Ectodermal cell (in vitro differentiated cells): ENCODE data around the gene GSTM2.

Source experiments
- H3K27ac ChIP-seq: 2 replicates; pipeline ENCODE4 v1.7.0; 2013; ENCODE audit warnings: mild to moderate bottlenecking, low read depth, low read length; ENCODE audit not compliant: insufficient read depth, poor library complexity, severe bottlenecking
- H3K27me3 ChIP-seq: 2 replicates; pipeline ENCODE4 v1.7.0; 2013; ENCODE audit warnings: mild to moderate bottlenecking, low read length; ENCODE audit not compliant: insufficient read depth, control insufficient read depth, poor library complexity, severe bottlenecking
- H3K36me3 ChIP-seq: one replicate; pipeline ENCODE4 v1.7.0; 2013; ENCODE audit warnings: low read length; ENCODE audit not compliant: control insufficient read depth, insufficient read depth
- H3K4me1 ChIP-seq: one replicate; pipeline ENCODE4 v1.7.0; 2013; ENCODE audit warnings: low read length; ENCODE audit not compliant: control insufficient read depth, insufficient read depth
- H3K4me3 ChIP-seq: 2 replicates; pipeline ENCODE4 v1.7.0; 2013; ENCODE audit warnings: low read depth, low read length, control low read depth; ENCODE audit not compliant: insufficient read depth
- H3K9me3 ChIP-seq: 2 replicates; pipeline ENCODE4 v1.7.0; 2013; ENCODE audit warnings: mild to moderate bottlenecking, low read length, moderate library complexity; ENCODE audit not compliant: control insufficient read depth
- WGBS, 2 experiments: methylation state at CpG; one replicate each; pipeline ENCODE4 v1.1.7; 2013; ENCODE audit warnings: missing lambda C conversion rate in 2 of 2; 5-methylcytosine and 5-hydroxymethylcytosine counted together

GSTM2 gene

GRCh38 chr1:109714661-109715372, 47.0 kb downstream of the GSTM2 start:
- 92 to 94% methylated on average over 12 of the region's 12 CpGs for WGBS, 2 experiments

DNA sequence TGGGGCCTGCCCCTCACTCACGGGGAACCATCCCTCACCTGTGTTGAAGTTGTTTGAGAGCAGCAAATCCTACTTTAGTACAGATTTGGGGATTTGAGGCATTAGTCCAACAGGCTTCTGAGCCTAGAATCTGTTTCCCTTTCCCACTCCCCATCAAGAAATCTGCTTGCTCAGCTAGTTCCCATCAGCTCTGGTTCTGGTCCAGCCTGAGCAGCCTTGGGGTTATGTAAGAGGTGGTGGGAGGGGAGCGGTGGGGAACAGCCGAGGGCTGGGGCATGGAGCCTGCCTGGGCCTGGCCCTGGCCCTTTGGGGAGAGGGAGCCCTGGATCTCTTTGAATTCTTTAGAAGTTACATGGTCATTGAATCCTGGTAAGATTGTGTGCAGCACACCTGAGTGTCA, 48.3 kb downstream of the GSTM2 start:
- Histone ChIP-seq H3K4me1 (no peaks in the 10 kb centered on the region), H3K9me3 (no peaks in the 10 kb centered on the region), H3K4me3 (no peak overlapping the region), H3K27me3 (no peaks in the 10 kb centered on the region), H3K36me3 (no peaks in the 10 kb centered on the region), H3K27ac (no peak overlapping the region)
- WGBS, 2 experiments, result 96 to 98% methylated on average over 3 of the region's 3 CpGs

More at GRCh38 chr1:109714661-109715372, 47.0 kb downstream of the GSTM2 start:
- Histone ChIP-seq H3K9me3 (no peaks in the 10 kb centered on the region), H3K4me1 (no peaks in the 10 kb centered on the region), H3K27me3 (no peaks in the 10 kb centered on the region), H3K36me3 (no peaks in the 10 kb centered on the region), H3K27ac (no peak overlapping the region), H3K4me3 (no peak overlapping the region)

DNA sequence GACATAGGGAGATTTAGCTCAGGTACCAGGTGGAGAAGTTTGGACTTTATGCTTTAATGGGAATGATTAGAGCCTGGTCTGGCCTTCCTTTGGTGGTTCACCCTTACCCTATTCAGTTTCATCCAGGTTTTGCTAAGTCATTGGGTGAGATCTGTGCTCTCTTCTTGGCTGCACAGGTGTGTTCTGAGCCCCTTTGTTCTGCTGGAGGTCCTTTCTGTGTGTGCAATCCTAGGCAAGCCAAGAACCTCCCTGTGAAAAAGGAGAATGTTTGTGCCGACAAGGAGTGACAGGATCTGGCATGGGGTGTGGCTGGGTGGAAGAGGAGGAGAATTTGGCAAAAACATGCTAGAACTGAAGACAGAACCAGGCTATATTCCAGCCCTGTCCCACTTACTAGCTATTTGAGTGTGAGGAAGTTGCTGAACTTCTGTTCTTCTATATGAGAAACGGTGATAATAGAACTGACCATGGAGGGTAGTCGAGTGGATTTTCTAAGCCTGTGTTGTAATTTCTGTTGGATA, 48.8 kb downstream of the GSTM2 start:
- Histone ChIP-seq H3K9me3 (no peaks in the 10 kb centered on the region), H3K36me3 (no peaks in the 10 kb centered on the region), H3K27ac (no peak overlapping the region), H3K4me3 (no peak overlapping the region), H3K4me1 (no peaks in the 10 kb centered on the region), H3K27me3 (no peaks in the 10 kb centered on the region)
- 92 to 95% methylated on average over 3 of the region's 3 CpGs for WGBS, 2 experiments

- Histone ChIP-seq H3K4me1 (no peaks in the 10 kb centered on the region), H3K4me3 (no peak overlapping the region), H3K27me3 (no peaks in the 10 kb centered on the region), H3K36me3 (no peaks in the 10 kb centered on the region), H3K9me3 (no peaks in the 10 kb centered on the region), H3K27ac (no peak overlapping the region)
- WGBS, 2 experiments, result 91 to 93% methylated on average over 5 of the region's 5 CpGs
These were observed 49.9 kb downstream of the GSTM2 start for GRCh38 chr1:109717729-109718128.

DNA sequence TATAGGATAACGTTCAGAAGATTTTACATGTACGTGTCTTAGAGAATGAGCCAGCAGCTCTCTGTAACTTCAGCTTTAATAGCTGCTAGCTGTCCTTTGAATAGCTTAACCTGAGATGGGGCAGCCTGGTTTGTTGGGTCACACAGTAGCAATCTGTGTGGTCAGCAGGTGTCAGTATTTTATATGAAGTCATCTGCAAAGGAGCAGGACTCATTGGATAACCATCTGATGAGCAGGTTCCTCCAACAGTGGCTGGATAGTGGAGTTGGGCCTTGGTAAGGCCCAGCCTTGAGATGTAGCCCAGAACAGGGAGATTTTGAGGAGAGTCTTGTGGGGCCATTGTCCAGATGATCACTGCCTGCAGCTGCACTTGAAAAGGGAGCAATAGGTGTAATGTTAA, 50.6 kb downstream of the GSTM2 start:
- H3K9me3 ChIP-seq, result no peaks in the 10 kb centered on the region
- H3K27ac ChIP-seq, result no peak overlapping the region
- WGBS, 2 experiments, result 87 to 88% methylated on average over 2 of the region's 2 CpGs
- no peaks in the 10 kb centered on the region for H3K36me3 ChIP-seq
- H3K27me3 ChIP-seq, result no peaks in the 10 kb centered on the region
- H3K4me1 ChIP-seq, result no peaks in the 10 kb centered on the region
- H3K4me3 ChIP-seq, result no peak overlapping the region

DNA sequence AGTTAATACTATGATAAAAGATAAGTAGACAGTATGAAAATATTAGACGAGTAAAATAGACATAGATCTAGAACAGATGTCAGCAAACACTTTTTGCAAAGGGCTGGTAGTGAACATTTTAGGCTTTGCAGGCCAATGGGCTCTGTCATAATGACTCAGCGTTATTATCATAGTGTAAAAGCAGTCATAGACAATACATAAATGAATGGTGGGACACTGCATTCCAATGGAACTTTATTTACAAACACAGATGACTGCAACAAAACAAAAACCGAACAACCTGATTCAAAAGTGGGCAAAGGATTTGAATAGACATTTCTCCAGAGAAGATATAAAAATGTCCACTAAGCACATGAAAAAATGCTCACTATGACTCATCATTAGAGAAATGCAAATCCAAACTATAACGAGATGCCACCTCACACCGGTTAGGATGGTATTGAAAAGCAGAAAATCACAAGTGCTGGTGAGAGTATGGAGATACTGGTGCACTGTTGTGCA, 51.5 kb downstream of the GSTM2 start:
- 93 to 100% methylated on average over 5 of the region's 5 CpGs for WGBS, 2 experiments
- H3K36me3 ChIP-seq, result no peaks in the 10 kb centered on the region
- H3K9me3 ChIP-seq, result no peaks in the 10 kb centered on the region
- H3K27me3 ChIP-seq, result no peaks in the 10 kb centered on the region
- no peaks in the 10 kb centered on the region for H3K4me1 ChIP-seq
- H3K27ac ChIP-seq, result no peak overlapping the region
- no peak overlapping the region for H3K4me3 ChIP-seq

DNA sequence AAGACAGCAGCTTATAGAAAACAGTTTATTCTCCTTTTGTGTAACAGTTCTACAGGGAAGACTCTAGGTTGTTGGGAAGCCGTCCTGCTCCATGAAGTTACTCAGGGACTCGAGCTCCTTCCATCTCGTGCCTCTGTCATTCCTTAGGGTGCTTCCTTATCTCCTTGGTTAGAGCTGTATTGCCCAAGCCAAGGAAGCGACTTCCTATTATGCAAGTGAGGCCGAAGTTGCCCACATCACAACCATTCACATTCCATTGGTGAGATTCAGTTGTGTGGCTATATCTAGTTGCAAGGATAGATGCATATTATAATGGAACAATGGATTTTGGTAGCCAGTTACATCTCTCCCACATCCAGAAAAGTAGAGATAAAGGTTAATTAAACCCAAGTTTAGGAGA, 53.2 kb downstream of the GSTM2 start:
- 87 to 90% methylated on average over 4 to 5 of the region's 5 CpGs for WGBS, 2 experiments
- Histone ChIP-seq H3K4me1 (no peaks in the 10 kb centered on the region), H3K27ac (no peak overlapping the region), H3K27me3 (no peaks in the 10 kb centered on the region), H3K4me3 (no peak overlapping the region), H3K9me3 (no peaks in the 10 kb centered on the region), H3K36me3 (no peaks in the 10 kb centered on the region)

GRCh38 chr1:109721971-109722370, 54.1 kb downstream of the GSTM2 start:
- Histone ChIP-seq H3K4me1 (no peaks in the 10 kb centered on the region), H3K27me3 (no peaks in the 10 kb centered on the region), H3K9me3 (no peaks in the 10 kb centered on the region), H3K36me3 (no peaks in the 10 kb centered on the region), H3K4me3 (no peak overlapping the region), H3K27ac (no peak overlapping the region)
- 91 to 93% methylated on average over 1 of the region's 1 CpG for WGBS, 2 experiments

DNA sequence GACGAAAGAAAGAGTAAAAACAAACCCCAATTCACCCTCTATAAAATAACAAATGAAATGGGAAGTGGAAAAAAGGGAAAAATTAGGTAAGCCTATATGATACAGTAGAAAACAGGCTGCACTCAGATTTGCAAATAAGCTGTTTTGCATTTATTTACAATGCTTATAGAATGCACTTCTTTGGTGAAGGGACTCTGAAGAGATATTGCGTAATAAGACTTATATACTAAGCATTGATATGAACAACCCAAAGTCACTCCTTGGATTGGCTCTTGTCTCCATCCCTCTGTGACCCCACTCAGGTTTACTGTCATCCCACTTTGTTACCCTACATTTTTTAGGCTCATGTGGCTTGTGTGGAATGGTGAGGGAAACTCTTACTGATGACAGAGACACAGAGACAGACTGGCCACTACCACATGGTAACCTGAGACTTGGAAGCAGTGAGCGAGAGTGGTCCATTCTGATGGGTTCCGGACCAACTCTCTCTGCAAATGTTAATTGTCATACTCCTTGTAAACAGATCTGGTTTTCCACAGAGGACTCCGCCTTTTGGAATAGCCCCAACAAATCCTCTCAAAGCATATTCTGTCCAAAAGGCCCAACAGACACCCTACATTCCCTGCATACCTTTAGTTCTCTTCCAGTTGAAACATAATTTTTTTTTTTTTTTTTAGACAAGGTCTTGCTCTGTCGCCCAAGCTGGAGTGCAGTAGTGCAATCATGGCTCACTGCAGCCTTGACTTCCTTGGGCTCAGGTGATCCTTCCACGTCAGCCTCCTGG, 55.2 kb downstream of the GSTM2 start:
- H3K27ac ChIP-seq, result no peak overlapping the region
- H3K4me1 ChIP-seq, result no peaks in the 10 kb centered on the region
- no peak overlapping the region for H3K4me3 ChIP-seq
- H3K27me3 ChIP-seq, result no peaks in the 10 kb centered on the region
- H3K9me3 ChIP-seq, result no peaks in the 10 kb centered on the region
- no peaks in the 10 kb centered on the region for H3K36me3 ChIP-seq
- WGBS, 2 experiments, result 89 to 90% methylated on average over 5 to 6 of the region's 7 CpGs
